ENCODE data around the gene RXRB. TPM values are rescaled to one million over a fixed set of nuclear protein-coding genes. Genes with fewer than 3 reads are reported as not detected.

RXRB gene
- total RNA-seq, 1 experiment from 2014 or later, result 49.9 TPM

DNA sequence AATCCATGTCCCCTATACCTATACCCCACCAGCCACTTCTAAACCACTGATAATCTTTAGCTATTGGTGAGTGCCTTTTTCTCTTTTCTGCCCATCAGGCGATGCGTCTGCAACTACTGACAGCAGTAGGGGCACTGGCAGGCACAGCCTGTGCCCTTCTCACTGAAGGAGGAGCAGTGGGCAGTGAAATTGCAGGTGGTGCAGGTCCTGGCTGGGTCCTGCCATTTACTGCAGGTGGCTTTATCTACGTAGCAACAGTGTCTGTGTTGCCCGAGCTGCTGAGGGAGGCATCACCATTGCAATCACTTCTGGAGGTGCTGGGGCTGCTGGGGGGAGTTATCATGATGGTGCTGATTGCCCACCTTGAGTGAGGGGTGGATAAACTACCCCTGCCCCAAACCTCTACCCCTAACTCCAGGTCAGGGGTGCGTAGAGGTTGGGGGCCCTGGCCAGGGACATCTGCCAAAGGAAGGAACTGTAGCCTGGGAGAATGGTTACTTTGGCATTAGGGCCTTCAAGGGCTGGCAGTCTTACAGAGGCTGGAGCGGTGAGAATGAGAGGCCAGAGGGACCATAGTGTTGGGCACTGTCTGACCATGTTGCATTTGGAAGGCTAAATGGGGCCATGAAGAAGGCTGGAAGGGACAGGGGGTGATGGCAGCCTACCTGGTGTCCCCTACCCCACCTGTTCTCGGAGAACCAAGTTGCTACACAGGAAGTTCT, 3.1 kb upstream of the RXRB start:
- no peaks in the 10 kb centered on the region for H4K20me1 ChIP-seq (ENCODE audit: insufficient read depth)
- H3K4me3 ChIP-seq (replicated peaks in 1 of 2; ENCODE audit: low read depth in 1 of 2, low read length in 2 of 2), result no peak overlapping the region
- H3K36me3 ChIP-seq (ENCODE audit: control insufficient read depth in 1 of 2, insufficient read depth in 2 of 2, low read length in 2 of 2), result peaks cover 14 to 27% of the 10 kb centered on the region in 2 experiments; a peak in 3 of 4 replicates
- POLR2A ChIA-PET, result no interaction called here
- intact Hi-C loops (cut with micrococcal nuclease), result loop anchor here (2.0 to 10.0 kb wide), 2 partner anchors 45 to 211 kb away; partner anchors contain the start of genes CUTA and PHF1
- DNase-seq (ENCODE audit: low read depth, low spot score) (no peak), ATAC-seq (no peak)
- CTCF ChIA-PET, result no interaction called here
- H3K79me2 ChIP-seq (ENCODE audit: insufficient read depth, low read length), result peaks cover 53% of the 10 kb centered on the region
- BruUV-seq (replicated peaks), result no TSS peak
- peak overlapping the region; percentile 95 for H3K27ac ChIP-seq (ENCODE audit: low read depth, low read length)
- peak overlapping the region; percentile 97 for H3K4me2 ChIP-seq (ENCODE audit: low read length)
- RAD21 ChIA-PET (ENCODE audit: low non-redundant PET in 1 of 2, low total read pairs in 2 of 2, uncharacterized antibody in 2 of 2, unreplicated experiment in 2 of 2), result no interaction called here
- no peaks in the 10 kb centered on the region for H3K27me3 ChIP-seq (ENCODE audit: insufficient read depth, low read length)
- TF ChIP-seq, protein P1, sequence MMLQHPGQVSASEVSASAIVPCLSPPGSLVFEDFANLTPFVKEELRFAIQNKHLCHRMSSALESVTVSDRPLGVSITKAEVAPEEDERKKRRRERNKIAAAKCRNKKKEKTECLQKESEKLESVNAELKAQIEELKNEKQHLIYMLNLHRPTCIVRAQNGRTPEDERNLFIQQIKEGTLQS (IDR thresholded peaks at IDR 0.05), result no peak
- TF ChIP-seq RAD21 (IDR thresholded peaks at IDR 0.05; ENCODE audit: low read depth), result no peak
- TF ChIP-seq EZH2phosphoT487 (IDR thresholded peaks at IDR 0.05; ENCODE audit: borderline replicate concordance), result no peak
- TF ChIP-seq, protein P2, sequence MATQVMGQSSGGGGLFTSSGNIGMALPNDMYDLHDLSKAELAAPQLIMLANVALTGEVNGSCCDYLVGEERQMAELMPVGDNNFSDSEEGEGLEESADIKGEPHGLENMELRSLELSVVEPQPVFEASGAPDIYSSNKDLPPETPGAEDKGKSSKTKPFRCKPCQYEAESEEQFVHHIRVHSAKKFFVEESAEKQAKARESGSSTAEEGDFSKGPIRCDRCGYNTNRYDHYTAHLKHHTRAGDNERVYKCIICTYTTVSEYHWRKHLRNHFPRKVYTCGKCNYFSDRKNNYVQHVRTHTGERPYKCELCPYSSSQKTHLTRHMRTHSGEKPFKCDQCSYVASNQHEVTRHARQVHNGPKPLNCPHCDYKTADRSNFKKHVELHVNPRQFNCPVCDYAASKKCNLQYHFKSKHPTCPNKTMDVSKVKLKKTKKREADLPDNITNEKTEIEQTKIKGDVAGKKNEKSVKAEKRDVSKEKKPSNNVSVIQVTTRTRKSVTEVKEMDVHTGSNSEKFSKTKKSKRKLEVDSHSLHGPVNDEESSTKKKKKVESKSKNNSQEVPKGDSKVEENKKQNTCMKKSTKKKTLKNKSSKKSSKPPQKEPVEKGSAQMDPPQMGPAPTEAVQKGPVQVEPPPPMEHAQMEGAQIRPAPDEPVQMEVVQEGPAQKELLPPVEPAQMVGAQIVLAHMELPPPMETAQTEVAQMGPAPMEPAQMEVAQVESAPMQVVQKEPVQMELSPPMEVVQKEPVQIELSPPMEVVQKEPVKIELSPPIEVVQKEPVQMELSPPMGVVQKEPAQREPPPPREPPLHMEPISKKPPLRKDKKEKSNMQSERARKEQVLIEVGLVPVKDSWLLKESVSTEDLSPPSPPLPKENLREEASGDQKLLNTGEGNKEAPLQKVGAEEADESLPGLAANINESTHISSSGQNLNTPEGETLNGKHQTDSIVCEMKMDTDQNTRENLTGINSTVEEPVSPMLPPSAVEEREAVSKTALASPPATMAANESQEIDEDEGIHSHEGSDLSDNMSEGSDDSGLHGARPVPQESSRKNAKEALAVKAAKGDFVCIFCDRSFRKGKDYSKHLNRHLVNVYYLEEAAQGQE (IDR thresholded peaks at IDR 0.05; ENCODE audit: low read depth), result no peak
- TF ChIP-seq, protein P3, sequence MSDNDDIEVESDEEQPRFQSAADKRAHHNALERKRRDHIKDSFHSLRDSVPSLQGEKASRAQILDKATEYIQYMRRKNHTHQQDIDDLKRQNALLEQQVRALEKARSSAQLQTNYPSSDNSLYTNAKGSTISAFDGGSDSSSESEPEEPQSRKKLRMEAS (IDR thresholded peaks at IDR 0.05), result no peak
- no peak for TF ChIP-seq EGR1 (IDR thresholded peaks at IDR 0.05; ENCODE audit: low read depth)
- TF ChIP-seq FOSL1 (IDR thresholded peaks at IDR 0.05; ENCODE audit: low read depth), result no peak
- TF ChIP-seq EZH2 (IDR thresholded peaks at IDR 0.05), result no peak
- TF ChIP-seq ZNF274 (IDR thresholded peaks at IDR 0.05; ENCODE audit: low read depth, low read length), result no peak
- TF ChIP-seq ELF1 (IDR thresholded peaks at IDR 0.05; ENCODE audit: borderline replicate concordance, low read depth), result no peak
- TF ChIP-seq ZFX (IDR thresholded peaks at IDR 0.05), result no peak
- TF ChIP-seq YY1 (IDR thresholded peaks at IDR 0.05; ENCODE audit: extremely low read depth, insufficient replicate concordance, low read depth, low read length), result no peak
- TF ChIP-seq SP1 (IDR thresholded peaks at IDR 0.05; ENCODE audit: low read depth), result no peak
- TF ChIP-seq POLR2AphosphoS5 (IDR thresholded peaks at IDR 0.05; ENCODE audit: low read depth, low read length), result no peak
- TF ChIP-seq SRF (IDR thresholded peaks at IDR 0.05; ENCODE audit: low read depth), result no peak
- TF ChIP-seq TCF7L2 (IDR thresholded peaks at IDR 0.05; ENCODE audit: borderline replicate concordance, extremely low read depth, insufficient read depth, insufficient read length), result no peak
- TF ChIP-seq, protein P4, sequence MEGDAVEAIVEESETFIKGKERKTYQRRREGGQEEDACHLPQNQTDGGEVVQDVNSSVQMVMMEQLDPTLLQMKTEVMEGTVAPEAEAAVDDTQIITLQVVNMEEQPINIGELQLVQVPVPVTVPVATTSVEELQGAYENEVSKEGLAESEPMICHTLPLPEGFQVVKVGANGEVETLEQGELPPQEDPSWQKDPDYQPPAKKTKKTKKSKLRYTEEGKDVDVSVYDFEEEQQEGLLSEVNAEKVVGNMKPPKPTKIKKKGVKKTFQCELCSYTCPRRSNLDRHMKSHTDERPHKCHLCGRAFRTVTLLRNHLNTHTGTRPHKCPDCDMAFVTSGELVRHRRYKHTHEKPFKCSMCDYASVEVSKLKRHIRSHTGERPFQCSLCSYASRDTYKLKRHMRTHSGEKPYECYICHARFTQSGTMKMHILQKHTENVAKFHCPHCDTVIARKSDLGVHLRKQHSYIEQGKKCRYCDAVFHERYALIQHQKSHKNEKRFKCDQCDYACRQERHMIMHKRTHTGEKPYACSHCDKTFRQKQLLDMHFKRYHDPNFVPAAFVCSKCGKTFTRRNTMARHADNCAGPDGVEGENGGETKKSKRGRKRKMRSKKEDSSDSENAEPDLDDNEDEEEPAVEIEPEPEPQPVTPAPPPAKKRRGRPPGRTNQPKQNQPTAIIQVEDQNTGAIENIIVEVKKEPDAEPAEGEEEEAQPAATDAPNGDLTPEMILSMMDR (IDR thresholded peaks at IDR 0.05 in 2 of 3, conservative IDR thresholded peaks at IDR 0.05 in 1 of 3; ENCODE audit: borderline replicate concordance in 1 of 3, insufficient read depth in 1 of 3, low read depth in 2 of 3, low read length in 2 of 3), result no peak
- no peak for TF ChIP-seq SIN3A (IDR thresholded peaks at IDR 0.05; ENCODE audit: low read depth)
- no peaks in the 10 kb centered on the region for H3K9me2 ChIP-seq (ENCODE audit: insufficient read depth)
- H3K4me1 ChIP-seq (ENCODE audit: control insufficient read depth in 1 of 2, insufficient read depth in 2 of 2, low read length in 2 of 2), result peaks cover 41 to 68% of the 10 kb centered on the region in 2 experiments
- H3K9ac ChIP-seq (ENCODE audit: low read length), result peak overlapping the region; percentile 96
- H3K9me3 ChIP-seq (ENCODE audit: control insufficient read depth in 1 of 2, insufficient read depth in 1 of 2, low read depth in 1 of 2, low read length in 2 of 2), result no peaks in the 10 kb centered on the region
- H2AFZ ChIP-seq (ENCODE audit: low read depth, low read length, poor library complexity, severe bottlenecking), result no peak overlapping the region

All from HCT116 (cell line).